GM23248 (cell line): ENCODE data around the gene ROPN1L. TPM values are rescaled to one million over a fixed set of nuclear protein-coding genes. Genes with fewer than 3 reads are reported as not detected.

Source experiments
- DNase-seq: peaks from one replicate; pipeline ENCODE4 v3.0.0-alpha.2; 2015
- H2AFZ ChIP-seq: fragments of 200-600 bp; sonication (generic); 2 replicates; pipeline ENCODE4 v1.6.1; 2016; ENCODE audit warnings: antibody characterized with exemption
- H3F3A ChIP-seq: fragments of 200-600 bp; sonication (generic); 2 replicates; pipeline ENCODE4 v1.6.1; 2016; ENCODE audit warnings: mild to moderate bottlenecking, antibody characterized with exemption, mixed run types; ENCODE audit not compliant: insufficient read depth
- H3K27ac ChIP-seq: fragments of 200-600 bp; sonication (generic); 2 replicates; pipeline ENCODE4 v1.5.1; 2016; ENCODE audit warnings: mild to moderate bottlenecking
- H3K27me3 ChIP-seq: fragments of 200-600 bp; sonication (generic); replicated peaks from 2 replicates; pipeline ENCODE4 v1.6.1; 2016; ENCODE audit warnings: mild to moderate bottlenecking; ENCODE audit not compliant: insufficient read depth
- H3K36me3 ChIP-seq: fragments of 200-600 bp; sonication (generic); 2 replicates; pipeline ENCODE4 v1.6.1; 2016; ENCODE audit warnings: low read depth, mild to moderate bottlenecking
- H3K4me1 ChIP-seq: fragments of 200-600 bp; sonication (generic); 2 replicates; pipeline ENCODE4 v1.6.1; 2016; ENCODE audit warnings: mild to moderate bottlenecking; ENCODE audit not compliant: insufficient read depth
- H3K4me2 ChIP-seq: fragments of 200-600 bp; sonication (generic); one replicate; pipeline ENCODE4 v1.6.1; 2016; ENCODE audit warnings: mild to moderate bottlenecking; ENCODE audit not compliant: unreplicated experiment
- H3K4me3 ChIP-seq: fragments of 200-600 bp; sonication (generic); 2 replicates; pipeline ENCODE4 v1.5.1; 2016; ENCODE audit warnings: mild to moderate bottlenecking
- H3K79me2 ChIP-seq: fragments of 200-600 bp; sonication (generic); 2 replicates; pipeline ENCODE4 v1.6.1; 2016; ENCODE audit warnings: mild to moderate bottlenecking; ENCODE audit not compliant: insufficient read depth
- H3K9ac ChIP-seq: fragments of 200-600 bp; sonication (generic); 2 replicates; pipeline ENCODE4 v1.6.1; 2016; ENCODE audit warnings: mild to moderate bottlenecking
- H3K9me2 ChIP-seq: fragments of 200-600 bp; sonication (generic); 2 replicates; pipeline ENCODE4 v1.6.1; 2016; ENCODE audit warnings: mixed run types, mild to moderate bottlenecking, moderate library complexity; ENCODE audit not compliant: insufficient read depth
- H3K9me3 ChIP-seq: fragments of 200-600 bp; sonication (generic); one replicate; pipeline ENCODE4 v1.6.1; 2017; ENCODE audit warnings: low read depth
- H4K20me1 ChIP-seq: fragments of 200-600 bp; sonication (generic); 2 replicates; pipeline ENCODE4 v1.6.0; 2016; ENCODE audit not compliant: insufficient read depth
- EZH2 ChIP-seq: fragments of 200-600 bp; sonication (generic); IDR thresholded peaks from 2 replicates; pipeline ENCODE4 v1.6.1; 2018; ENCODE audit warnings: antibody characterized with exemption, mild to moderate bottlenecking; ENCODE audit not compliant: insufficient read depth, poor library complexity, severe bottlenecking
- EZH2phosphoT487 ChIP-seq: fragments of 200-600 bp; sonication (generic); IDR thresholded peaks from 2 replicates; pipeline ENCODE4 v1.6.1; 2018; ENCODE audit warnings: antibody characterized with exemption, moderate library complexity, mild to moderate bottlenecking, low read depth; ENCODE audit not compliant: insufficient read depth
- whole genome bisulfite sequencing, 2 experiments: methylation state at CpG; one replicate each; pipeline ENCODE4 v1.1.6; 2015 to 2017; ENCODE audit warnings: low lambda C conversion rate in 2 of 2, low coverage in 1 of 2; ENCODE audit errors: missing lambda C conversion rate in 2 of 2; 5-methylcytosine and 5-hydroxymethylcytosine counted together
- in situ Hi-C: fragments of 300-500 bp; cut with MboI; formaldehyde crosslinking; loops from 2 replicates; pipeline ENCODE4 v1.15.0; 2020
- polyA plus RNA-seq: library from polyadenylated mRNA; unstranded; fragments of >200 nt; fragmentation: Nextera tagmentation; extraction: Ambion mirVana; gene quantifications from 2 replicates; pipeline ENCODE4 v1.2.1, GENCODE V29; 2016
- total RNA-seq: library from RNA; depleted of rRNA; stranded (reverse); fragments of >200 nt; shearing (Covaris generic); gene quantifications from 2 replicates; pipeline ENCODE4 v1.2.3, GENCODE V29; 2014

ROPN1L gene
- total and polyA plus RNA-seq, 2 experiments from 2014 or later = 0.69 to 0.86 TPM

DNA sequence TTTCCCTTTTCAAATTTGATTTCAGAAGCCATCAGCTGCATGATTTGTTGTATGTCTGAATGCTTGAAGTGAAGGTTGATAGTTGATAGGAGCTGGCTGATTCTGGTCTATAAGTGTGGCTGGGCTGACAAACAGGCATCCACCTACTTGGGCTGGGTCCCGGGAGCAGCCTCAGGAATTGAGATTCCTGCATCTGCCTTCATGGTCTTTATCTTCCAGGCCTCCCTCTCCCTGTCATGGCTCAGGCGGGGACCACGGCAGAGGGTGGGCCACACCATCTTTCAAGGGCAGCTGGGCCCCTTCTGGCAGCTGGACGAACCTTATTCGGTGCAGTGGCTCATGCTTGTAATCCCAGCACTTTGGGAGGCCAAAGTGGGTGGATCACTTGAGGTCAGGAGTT is 55.9 kb downstream of the ROPN1L start:
- Histone ChIP-seq H3K9ac (no peak overlapping the region), H3K9me2 (no peaks in the 10 kb centered on the region), H3K27ac (no peak overlapping the region), H3K4me1 (no peaks in the 10 kb centered on the region), H3K4me3 (no peak overlapping the region), H2AFZ (no peak overlapping the region), H3K4me2 (no peak overlapping the region), H3K36me3 (no peaks in the 10 kb centered on the region), H3K9me3 (no peaks in the 10 kb centered on the region), H4K20me1 (no peaks in the 10 kb centered on the region), H3K27me3 (no peaks in the 10 kb centered on the region), H3F3A (no peaks in the 10 kb centered on the region), H3K79me2 (no peaks in the 10 kb centered on the region)
- 69 to 75% methylated on average over 5 of the region's 5 CpGs for whole genome bisulfite sequencing, 2 experiments
- TF ChIP-seq EZH2phosphoT487 (no peak), EZH2 (no peak)
- DNase-seq = no peak
- in situ Hi-C loops = no loop called here

GRCh38 chr5:10498350-10498749 is 56.7 kb downstream of the ROPN1L start:
- Histone ChIP-seq H3K4me2 (no peak overlapping the region), H3K4me3 (no peak overlapping the region), H3K4me1 (no peaks in the 10 kb centered on the region), H3K79me2 (no peaks in the 10 kb centered on the region), H3K27ac (no peak overlapping the region), H3K9me2 (no peaks in the 10 kb centered on the region), H3K9me3 (no peaks in the 10 kb centered on the region), H2AFZ (no peak overlapping the region), H3K9ac (no peak overlapping the region), H4K20me1 (no peaks in the 10 kb centered on the region), H3K36me3 (no peaks in the 10 kb centered on the region), H3K27me3 (no peaks in the 10 kb centered on the region), H3F3A (no peaks in the 10 kb centered on the region)
- DNase-seq = no peak
- TF ChIP-seq EZH2phosphoT487 (no peak), EZH2 (no peak)
- 66 to 73% methylated on average over 6 of the region's 6 CpGs for WGBS, 2 experiments
- in situ Hi-C loops = no loop called here

- Histone ChIP-seq H3K9me3 (no peaks in the 10 kb centered on the region), H3K4me1 (no peaks in the 10 kb centered on the region), H3F3A (no peaks in the 10 kb centered on the region), H3K4me2 (no peak overlapping the region), H3K79me2 (no peaks in the 10 kb centered on the region), H4K20me1 (no peaks in the 10 kb centered on the region), H2AFZ (no peak overlapping the region), H3K27me3 (no peaks in the 10 kb centered on the region), H3K36me3 (no peaks in the 10 kb centered on the region), H3K9me2 (no peaks in the 10 kb centered on the region), H3K27ac (no peak overlapping the region), H3K9ac (no peak overlapping the region), H3K4me3 (no peak overlapping the region)
- WGBS, 2 experiments = 88 to 92% methylated on average over 9 of the region's 9 CpGs
- no peak for DNase-seq
- in situ Hi-C loops = no loop called here
- TF ChIP-seq EZH2 (no peak), EZH2phosphoT487 (no peak)
Observed at GRCh38 chr5:10499066-10499465, 57.4 kb downstream of the ROPN1L start.

DNA sequence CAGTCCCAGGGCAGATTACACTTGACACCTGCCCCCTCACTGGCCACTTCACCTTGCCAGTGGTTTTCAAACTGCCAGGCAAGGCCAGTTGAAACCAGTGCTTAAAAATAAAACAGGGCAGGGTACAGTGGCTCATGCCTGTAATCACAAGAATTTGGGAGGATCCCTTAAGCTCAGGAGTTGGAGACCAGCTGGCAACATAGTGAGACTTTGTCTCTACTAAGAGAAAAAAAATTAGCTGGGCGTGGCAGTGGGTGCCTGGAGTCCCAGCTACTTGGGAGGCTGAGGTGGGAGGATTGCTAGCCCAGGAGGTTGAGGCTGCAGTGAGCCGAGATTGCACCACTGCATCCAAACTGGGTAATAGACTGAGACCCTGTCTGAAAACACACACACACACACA is 58.1 kb downstream of the ROPN1L start:
- H3K9me2 ChIP-seq = no peaks in the 10 kb centered on the region
- WGBS, 2 experiments = 79 to 80% methylated on average over 2 of the region's 2 CpGs
- H3K36me3 ChIP-seq = no peaks in the 10 kb centered on the region
- no peak overlapping the region for H3K27ac ChIP-seq
- H3K4me3 ChIP-seq = no peak overlapping the region
- no peaks in the 10 kb centered on the region for H3F3A ChIP-seq
- no peaks in the 10 kb centered on the region for H3K79me2 ChIP-seq
- no peaks in the 10 kb centered on the region for H3K27me3 ChIP-seq
- H3K4me1 ChIP-seq = no peaks in the 10 kb centered on the region
- DNase-seq = no peak
- H3K9me3 ChIP-seq = no peaks in the 10 kb centered on the region
- H3K9ac ChIP-seq = no peak overlapping the region
- H3K4me2 ChIP-seq = no peak overlapping the region
- TF ChIP-seq EZH2 (no peak), EZH2phosphoT487 (no peak)
- H2AFZ ChIP-seq = no peak overlapping the region
- in situ Hi-C loops = no loop called here
- H4K20me1 ChIP-seq = no peaks in the 10 kb centered on the region

DNA sequence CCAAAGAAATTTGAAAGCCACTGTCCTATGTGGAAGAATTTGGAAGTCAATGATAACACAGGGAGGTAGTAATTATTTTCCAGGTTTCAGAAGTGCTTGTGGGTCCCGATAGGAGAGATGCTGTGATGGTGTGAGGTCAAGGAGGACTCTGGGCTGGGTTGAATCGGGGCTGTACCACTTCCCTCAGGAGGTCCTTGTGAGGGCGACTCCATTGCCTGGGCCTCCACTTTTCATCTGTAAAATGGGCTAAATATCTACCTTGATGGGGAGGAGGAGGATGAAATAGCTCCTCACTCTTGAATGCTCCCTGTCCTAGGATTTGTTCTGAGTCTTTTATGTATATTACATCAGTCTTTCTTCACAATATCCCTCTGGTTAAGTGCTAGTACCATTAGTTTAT is 59.0 kb downstream of the ROPN1L start:
- Histone ChIP-seq H3K27ac (no peak overlapping the region), H4K20me1 (no peaks in the 10 kb centered on the region), H2AFZ (no peak overlapping the region), H3K4me3 (no peak overlapping the region), H3F3A (no peaks in the 10 kb centered on the region), H3K9me2 (no peaks in the 10 kb centered on the region), H3K27me3 (no peaks in the 10 kb centered on the region), H3K4me2 (no peak overlapping the region), H3K79me2 (no peaks in the 10 kb centered on the region), H3K4me1 (no peaks in the 10 kb centered on the region), H3K36me3 (no peaks in the 10 kb centered on the region), H3K9ac (no peak overlapping the region), H3K9me3 (no peaks in the 10 kb centered on the region)
- TF ChIP-seq EZH2 (no peak), EZH2phosphoT487 (no peak)
- DNase-seq = no peak
- 62 to 86% methylated on average over 3 of the region's 3 CpGs for WGBS, 2 experiments
- in situ Hi-C loops = no loop called here
